ENCODE results near the gene PDCD6IP.
A peak's percentile ranks its signal among the peaks of the same experiment; 100 is the strongest.
"Not testable (repeated sequence)": the region's sequence is repeated elsewhere in the genome, so short reads cannot be mapped to it uniquely, and the experiment has no call there.

Gene PDCD6IP

GRCh38 chr3:33855884-33856546 is 57.6 kb downstream of the PDCD6IP start:
- no peak for DNase-seq

- DNase-seq = not testable (repeated sequence)
Measured at GRCh38 chr3:33857701-33858100, 59.3 kb downstream of the PDCD6IP start.

DNA sequence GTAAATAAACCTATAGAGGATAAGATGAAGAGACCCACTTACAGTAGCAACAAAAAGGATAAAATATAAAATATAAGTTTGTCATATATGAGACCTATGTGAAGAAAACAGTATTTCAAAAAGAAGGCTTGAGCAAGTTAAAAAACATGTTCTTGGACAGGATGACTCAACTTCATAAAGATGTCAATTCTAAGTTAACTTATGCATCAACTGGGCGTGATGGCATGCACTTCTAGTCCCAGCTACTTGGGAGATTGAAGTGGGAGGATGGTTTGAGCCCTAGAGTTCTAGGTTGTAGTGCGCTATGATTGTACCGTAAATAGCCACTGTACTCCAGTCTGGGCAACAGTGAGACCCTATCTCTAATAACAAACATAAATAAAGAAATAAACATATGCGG is 59.7 kb downstream of the PDCD6IP start:
- DNase-seq = no peak

DNA sequence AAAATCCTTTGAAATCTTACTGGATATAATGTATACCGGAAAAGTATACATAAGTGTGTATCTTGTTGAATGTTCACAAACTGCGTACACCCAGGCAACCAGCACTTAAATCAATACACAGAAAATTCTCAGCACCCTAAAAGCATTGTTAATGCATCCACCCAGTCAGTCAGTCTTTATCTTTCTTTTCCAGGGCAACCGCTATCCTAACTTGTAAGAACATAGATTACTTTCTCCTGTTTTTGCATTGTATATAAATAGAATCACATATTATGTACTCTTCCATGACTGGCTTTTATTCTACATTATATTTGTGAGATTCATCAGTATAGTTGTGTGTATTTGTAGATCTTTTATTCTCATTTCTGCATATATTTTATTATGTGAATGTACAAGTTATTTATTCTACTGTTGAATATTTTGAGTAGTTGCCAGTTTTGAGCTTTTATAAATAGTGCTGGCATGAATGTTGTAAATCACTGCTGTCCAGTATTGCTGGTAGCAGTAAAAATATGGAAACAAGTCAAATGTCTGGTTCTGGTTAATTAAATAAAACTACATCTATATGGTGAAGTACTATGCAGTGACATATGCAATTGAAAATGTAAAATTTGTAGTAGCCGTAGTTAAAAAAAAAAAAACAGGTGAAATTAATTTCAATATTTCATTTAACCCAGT is 62.1 kb downstream of the PDCD6IP start:
- DNase-seq = no peak

DNA sequence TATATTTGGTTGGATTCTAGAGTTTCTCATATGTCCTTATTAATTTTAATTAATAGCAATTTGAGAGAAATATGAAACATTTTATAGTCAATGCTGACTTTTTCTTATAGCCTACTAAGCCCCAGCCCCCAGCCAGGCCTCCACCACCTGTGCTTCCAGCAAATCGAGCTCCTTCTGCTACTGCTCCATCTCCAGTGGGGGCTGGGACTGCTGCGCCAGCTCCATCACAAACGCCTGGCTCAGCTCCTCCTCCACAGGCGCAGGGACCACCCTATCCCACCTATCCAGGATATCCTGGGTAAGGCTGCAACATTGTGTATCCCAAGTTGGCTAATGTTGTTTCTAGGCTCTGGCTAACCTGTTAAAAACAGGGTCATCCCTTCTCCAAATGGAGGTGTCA is 66.7 kb downstream of the PDCD6IP start:
- no peak for DNase-seq

GRCh38 chr3:33868309-33868708 is 69.9 kb downstream of the PDCD6IP start:
- no peak for DNase-seq

DNA sequence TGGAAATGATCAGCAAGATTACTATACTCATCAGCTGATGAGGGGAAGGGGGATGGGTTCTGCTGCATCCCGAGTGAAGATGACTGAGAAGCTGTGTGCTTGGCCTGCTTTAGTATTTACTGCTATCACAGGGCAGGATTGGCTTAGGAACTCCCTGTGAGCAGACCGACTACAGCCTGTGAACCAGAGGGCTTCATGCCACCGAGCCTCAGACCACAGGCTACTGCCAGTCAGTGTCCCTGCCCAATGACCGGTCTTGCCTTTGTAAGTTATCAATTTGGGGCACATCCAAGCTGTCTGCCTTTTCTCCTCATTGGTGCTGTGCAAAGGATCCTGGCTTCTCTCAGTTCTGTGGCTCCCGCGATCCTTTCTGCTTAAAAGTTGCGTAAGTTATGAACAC is 71.5 kb downstream of the PDCD6IP start:
- DNase-seq = no peak

DNA sequence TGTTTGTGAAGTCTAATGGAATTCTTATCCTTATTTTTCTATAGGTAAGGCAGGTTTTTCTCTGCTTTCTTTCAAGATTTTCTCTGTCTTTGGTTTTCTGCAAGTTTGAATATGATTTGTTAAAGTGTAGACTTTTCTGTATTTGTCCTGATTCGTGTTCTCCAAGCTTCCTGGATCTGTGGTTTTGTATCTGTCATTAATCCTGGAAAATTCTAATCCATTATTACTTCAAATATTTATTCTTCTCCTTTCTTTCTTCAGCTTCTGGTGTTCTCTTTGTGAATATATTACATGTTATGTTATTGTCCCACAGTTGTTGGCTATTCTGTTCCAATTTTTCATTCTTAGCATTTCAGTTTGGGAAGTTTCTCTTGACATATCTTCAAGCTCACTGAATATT is 76.4 kb downstream of the PDCD6IP start:
- DNase-seq = no peak

DNA sequence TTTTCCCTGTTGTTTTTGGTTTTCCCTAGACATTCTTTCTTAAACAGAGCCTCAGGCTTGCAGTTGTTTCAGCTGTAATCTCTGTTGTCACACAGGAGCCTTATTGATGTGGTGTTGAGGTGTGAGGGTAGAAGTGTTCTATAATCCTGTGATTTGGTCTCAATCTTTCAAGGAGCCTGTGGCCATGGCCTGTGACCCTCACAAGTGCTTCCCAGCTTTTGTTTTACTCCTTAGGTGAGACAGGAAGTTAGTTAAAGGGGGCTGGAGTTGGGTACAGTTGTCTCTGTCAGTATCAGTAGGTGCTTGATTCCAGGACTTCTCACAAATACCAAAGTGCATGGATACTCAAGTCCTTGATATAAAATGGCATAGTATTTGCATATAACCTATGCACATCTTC is 77.2 kb downstream of the PDCD6IP start:
- DNase-seq = no peak

GRCh38 chr3:33877187-33877586 is 78.8 kb downstream of the PDCD6IP start:
- no peak for DNase-seq

- no peak for DNase-seq
Measured at GRCh38 chr3:33879540-33879939, 81.1 kb downstream of the PDCD6IP start.

DNA sequence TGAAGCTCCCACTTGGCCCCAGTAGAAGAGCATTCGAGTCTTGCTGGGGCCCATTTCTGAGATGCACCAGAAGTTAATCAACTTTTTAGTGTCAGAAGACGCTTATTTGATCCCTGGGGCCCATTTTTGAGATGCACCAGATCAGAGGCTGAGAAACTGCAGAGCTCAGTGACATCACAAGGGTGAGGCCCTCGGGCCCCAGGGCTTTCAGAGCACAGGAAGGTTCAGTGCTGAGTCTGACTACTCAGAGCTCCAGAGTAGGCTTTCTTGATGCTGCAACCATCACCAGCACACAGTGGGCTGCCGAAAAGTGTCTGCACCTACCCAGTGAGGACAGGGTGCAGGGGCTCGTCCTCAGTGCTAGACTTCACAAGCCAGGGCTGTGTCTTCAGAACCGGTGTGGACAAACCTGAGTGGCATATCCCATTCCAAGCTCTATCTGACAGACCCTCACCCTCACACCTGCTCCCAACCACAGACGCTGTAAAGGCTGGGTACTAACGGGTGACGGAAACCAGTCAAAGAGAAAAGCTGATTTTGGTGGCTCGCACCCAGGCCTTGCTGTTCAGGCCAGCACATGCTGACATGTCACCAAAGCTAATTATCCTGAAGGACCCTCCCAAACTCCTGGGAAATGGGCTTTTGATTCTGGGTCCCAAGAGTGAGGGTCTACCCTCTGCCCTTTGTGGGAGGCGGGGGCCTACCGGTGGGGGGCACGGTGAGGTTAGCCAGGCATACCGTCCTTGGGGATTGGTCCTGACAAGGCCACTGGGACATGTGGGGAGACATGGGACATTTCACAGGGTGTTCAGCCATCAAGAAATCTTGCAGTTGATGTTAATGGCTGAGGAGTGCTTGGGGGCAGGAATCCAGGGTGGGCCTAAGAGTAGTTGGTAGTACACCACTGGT is 83.0 kb downstream of the PDCD6IP start:
- no peak for DNase-seq

GRCh38 chr3:33882296-33882695 is 83.9 kb downstream of the PDCD6IP start:
- DNase-seq = no peak

DNA sequence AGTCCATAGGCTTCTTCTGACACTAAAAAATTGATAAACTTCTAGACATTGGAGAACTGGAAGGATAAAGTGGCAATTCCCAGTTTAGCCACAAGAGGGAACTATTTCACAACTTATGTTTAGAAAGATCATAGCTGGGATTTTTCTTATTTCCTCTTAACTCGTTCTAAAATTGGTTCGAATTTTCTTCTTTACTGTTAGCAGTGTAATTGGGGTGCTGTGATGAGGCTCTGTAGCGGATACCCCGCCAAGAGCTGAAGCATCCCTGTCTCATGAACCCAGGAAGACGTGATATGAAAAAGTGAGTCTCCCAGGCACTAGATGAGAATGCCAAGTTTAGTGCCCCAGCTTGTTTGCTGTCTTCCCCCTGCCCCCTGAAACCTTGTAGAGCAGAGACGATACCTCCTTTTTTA is 85.1 kb downstream of the PDCD6IP start:
- peak in 1 of 2 donors; percentile 70 for DNase-seq

- DNase-seq = no peak
Measured at GRCh38 chr3:33883951-33884561, 85.6 kb downstream of the PDCD6IP start.

DNA sequence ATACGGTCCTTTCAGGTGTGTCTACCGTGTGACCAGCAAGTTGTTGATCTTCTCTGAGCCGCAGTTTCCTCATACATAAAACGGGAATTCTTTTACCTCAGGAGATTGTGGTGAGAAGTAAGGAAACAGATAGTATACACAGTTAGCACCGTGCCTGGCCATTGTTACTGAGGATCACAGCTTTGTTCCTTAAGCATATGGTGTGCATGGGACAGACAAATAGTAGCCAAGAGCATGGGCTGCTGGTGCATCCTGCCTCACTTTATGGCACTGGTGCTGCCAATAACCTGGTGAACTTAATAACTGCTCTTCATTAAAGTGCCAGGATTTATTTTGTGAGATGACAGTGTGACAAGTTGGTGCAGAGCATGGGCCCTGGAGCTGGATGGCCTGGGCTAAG is 86.3 kb downstream of the PDCD6IP start:
- DNase-seq = no peak

DNA sequence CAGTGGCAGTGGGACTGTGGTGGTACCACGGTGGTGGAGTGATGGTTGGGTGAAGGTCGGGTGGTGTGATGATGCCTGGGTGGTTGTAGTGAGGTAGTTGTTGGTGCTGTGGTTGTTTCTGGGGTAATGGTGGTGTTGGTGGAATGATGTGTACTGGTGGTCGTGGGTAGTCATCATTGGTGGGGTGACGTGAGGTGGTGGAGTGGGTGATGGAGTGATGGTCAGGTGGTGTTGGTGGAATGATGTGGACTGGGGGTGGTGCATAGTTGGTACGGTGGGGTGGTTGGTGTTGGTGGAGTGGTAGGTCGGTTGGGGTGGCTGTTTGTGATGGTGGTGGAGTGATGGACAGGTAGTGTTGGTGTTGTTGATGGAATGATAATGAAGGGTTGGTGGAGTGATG is 87.1 kb downstream of the PDCD6IP start:
- no peak for DNase-seq

GRCh38 chr3:33886015-33886414 is 87.6 kb downstream of the PDCD6IP start:
- no peak for DNase-seq

DNA sequence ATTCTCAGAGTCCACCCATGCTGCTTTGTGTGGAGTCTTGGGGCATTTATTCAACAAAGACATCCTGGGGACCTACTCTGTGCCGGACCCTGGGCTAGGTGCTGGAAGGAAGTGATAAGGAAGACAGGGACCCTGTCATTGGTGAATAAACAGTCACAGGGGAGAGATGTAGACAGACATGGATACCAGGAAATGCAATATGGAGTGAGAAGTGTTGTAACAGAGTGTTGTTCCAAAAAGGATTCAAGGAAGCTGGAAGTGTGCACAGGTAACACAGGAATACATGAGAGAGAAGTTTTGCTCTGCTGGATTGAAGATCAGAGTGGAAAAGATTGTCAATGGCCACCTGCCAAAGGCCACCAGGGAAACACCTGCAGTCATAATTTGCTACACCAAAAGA is 89.0 kb downstream of the PDCD6IP start:
- DNase-seq = no peak

- DNase-seq = no peak
Measured at GRCh38 chr3:33889394-33890039, 91.1 kb downstream of the PDCD6IP start.

DNA sequence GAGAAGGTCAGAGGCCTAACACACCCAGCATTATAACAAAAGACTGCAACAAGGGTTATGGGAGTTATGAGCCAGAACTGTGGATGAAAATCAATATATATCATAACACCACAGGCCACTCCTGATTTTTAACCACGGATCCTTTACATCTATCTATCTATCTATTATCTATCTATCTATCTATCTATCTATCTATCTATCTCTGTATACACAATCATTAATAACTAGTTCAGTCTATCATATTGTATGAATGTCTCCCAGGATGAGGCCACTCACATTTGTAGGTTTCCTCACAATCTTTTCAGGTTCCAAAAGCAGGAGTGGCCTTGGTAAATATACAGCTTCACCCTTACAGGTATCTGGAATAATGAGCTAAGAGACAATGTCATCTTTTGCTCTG is 94.2 kb downstream of the PDCD6IP start:
- no peak for DNase-seq

DNA sequence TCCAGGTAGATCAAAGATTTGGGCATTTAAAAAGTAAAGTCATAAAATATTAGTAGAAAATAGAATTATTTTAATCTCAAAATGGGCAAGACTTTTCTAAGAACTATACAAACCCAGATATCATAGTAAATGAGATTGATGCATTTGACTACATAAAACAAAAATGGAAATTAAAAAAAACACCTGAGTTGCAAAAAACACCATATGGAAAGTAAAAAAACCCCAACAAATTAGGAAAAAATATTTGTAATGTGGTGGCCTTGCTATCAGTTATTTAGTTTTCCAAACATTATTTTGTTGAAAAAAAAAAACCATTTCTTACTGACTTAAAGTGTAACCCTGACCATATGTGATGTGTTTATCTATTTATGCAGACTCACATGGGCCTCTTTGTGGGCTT is 97.2 kb downstream of the PDCD6IP start:
- DNase-seq = no peak

- no peak for DNase-seq
Measured at GRCh38 chr3:33897306-33897705, 98.9 kb downstream of the PDCD6IP start.
